ENCODE results near the gene FRYL.

Gene FRYL

GRCh38 chr4:48543796-48544195 is 236.3 kb downstream of the FRYL start:
- no peak for DNase-seq (ENCODE audit: low spot score)
- in situ Hi-C loops (cut with MboI; ENCODE audit: low pct_unique_long_range_greater_than_20kb, low sequenced_read_pairs, unreplicated experiment): loop anchor here (25.0 kb wide), 1 partner anchor 406 kb away; the partner anchor contains the start of gene TXK
- no peak for TF ChIP-seq CTCF (IDR thresholded peaks at IDR 0.05; ENCODE audit: extremely low read depth, insufficient read depth, missing control alignments)

GRCh38 chr4:48542888-48543287 is 237.2 kb downstream of the FRYL start:
- in situ Hi-C loops (cut with MboI; ENCODE audit: low pct_unique_long_range_greater_than_20kb, low sequenced_read_pairs, unreplicated experiment): loop anchor here (25.0 kb wide), 1 partner anchor 406 kb away; the partner anchor contains the start of gene TXK
- no peak for TF ChIP-seq CTCF (IDR thresholded peaks at IDR 0.05; ENCODE audit: extremely low read depth, insufficient read depth, missing control alignments)
- DNase-seq (ENCODE audit: low spot score): no peak

GRCh38 chr4:48539597-48539996 is 240.5 kb downstream of the FRYL start:
- TF ChIP-seq CTCF (IDR thresholded peaks at IDR 0.05; ENCODE audit: extremely low read depth, insufficient read depth, missing control alignments): no peak
- DNase-seq (ENCODE audit: low spot score): no peak
- in situ Hi-C loops (cut with MboI; ENCODE audit: low pct_unique_long_range_greater_than_20kb, low sequenced_read_pairs, unreplicated experiment): loop anchor here (25.0 kb wide), 1 partner anchor 402 kb away; the partner anchor contains the start of gene TXK

GRCh38 chr4:48538358-48538757 is 241.7 kb downstream of the FRYL start:
- no peak for DNase-seq (ENCODE audit: low spot score)
- in situ Hi-C loops (cut with MboI; ENCODE audit: low pct_unique_long_range_greater_than_20kb, low sequenced_read_pairs, unreplicated experiment): loop anchor here (25.0 kb wide), 1 partner anchor 401 kb away; the partner anchor contains the start of gene TXK
- no peak for TF ChIP-seq CTCF (IDR thresholded peaks at IDR 0.05; ENCODE audit: extremely low read depth, insufficient read depth, missing control alignments)

- in situ Hi-C loops (cut with MboI; ENCODE audit: low pct_unique_long_range_greater_than_20kb, low sequenced_read_pairs, unreplicated experiment): loop anchor here (25.0 kb wide), 1 partner anchor 389 kb away; the partner anchor contains the start of gene TXK
- no peak for DNase-seq (ENCODE audit: low spot score)
- TF ChIP-seq CTCF (IDR thresholded peaks at IDR 0.05; ENCODE audit: extremely low read depth, insufficient read depth, missing control alignments): no peak
Observed at GRCh38 chr4:48526406-48526805, 253.7 kb downstream of the FRYL start.

GRCh38 chr4:48518143-48518542 is 261.9 kb downstream of the FRYL start:
- no peak for TF ChIP-seq CTCF (IDR thresholded peaks at IDR 0.05; ENCODE audit: extremely low read depth, insufficient read depth, missing control alignments)
- in situ Hi-C loops (cut with MboI; ENCODE audit: low pct_unique_long_range_greater_than_20kb, low sequenced_read_pairs, unreplicated experiment): no loop called here
- DNase-seq (ENCODE audit: low spot score): no peak

All from GM13977 (cell line).